GM12875 (cell line): ENCODE data around the gene PGC.

Experiments used
- H3K4me3 ChIP-seq: one replicate; pipeline ENCODE4 v1.5.1; 2011; ENCODE audit warnings: low read depth, low read length, control low read depth
- CTCF ChIP-seq: IDR thresholded peaks from 2 replicates; pipeline ENCODE4 v1.5.1; 2011; ENCODE audit warnings: low read depth, mild to moderate bottlenecking, control low read depth, inconsistent platforms, low read length, moderate library complexity, borderline replicate concordance; ENCODE audit not compliant: insufficient read depth

Gene PGC

GRCh38 chr6:41709375-41709774 lies 37.8 kb downstream of the PGC start:
- no peak for TF ChIP-seq CTCF

GRCh38 chr6:41708856-41709255 lies 38.3 kb downstream of the PGC start:
- TF ChIP-seq CTCF = no peak
- H3K4me3 ChIP-seq = no peak overlapping the region

More at GRCh38 chr6:41709375-41709774, 37.8 kb downstream of the PGC start:
- H3K4me3 ChIP-seq = no peak overlapping the region

GRCh38 chr6:41707565-41708200 lies 39.5 kb downstream of the PGC start:
- TF ChIP-seq CTCF = no peak
- peak overlapping the region; percentile 13 for H3K4me3 ChIP-seq

- peak overlapping the region; percentile 13 for H3K4me3 ChIP-seq
- TF ChIP-seq CTCF = no peak
Observed at GRCh38 chr6:41706876-41707564, 40.2 kb downstream of the PGC start.

- peak; percentile 95 for TF ChIP-seq CTCF
- peak overlapping the region; percentile 67 for H3K4me3 ChIP-seq
Observed at GRCh38 chr6:41705996-41706835, 41.0 kb downstream of the PGC start.

GRCh38 chr6:41705311-41705995 lies 41.7 kb downstream of the PGC start:
- no peak for TF ChIP-seq CTCF
- peak overlapping the region; percentile 67 for H3K4me3 ChIP-seq
